AG10803 (cell line): ENCODE data around the gene POLR3A.
"Not testable (repeated sequence)": the region's sequence is repeated elsewhere in the genome, so short reads cannot be mapped to it uniquely, and the experiment has no call there.

Source experiments
- DNase-seq: peaks from one replicate; pipeline ENCODE4 v3.0.0; 2010; ENCODE audit warnings: low read depth
- H3K4me3 ChIP-seq: 2 replicates; pipeline ENCODE4 v1.5.1; 2011; ENCODE audit warnings: mild to moderate bottlenecking, low read length, control low read depth
- TF ChIP-seq, protein P1 (sequence below): conservative IDR thresholded peaks from 2 replicates; pipeline ENCODE4 v1.5.1; 2011; ENCODE audit warnings: mild to moderate bottlenecking, low read length, control low read depth, inconsistent platforms

Gene POLR3A

GRCh38 chr10:78069151-78069550 lies 39.8 kb upstream of the POLR3A start:
- no peak overlapping the region for H3K4me3 ChIP-seq
- TF ChIP-seq, protein P1, sequence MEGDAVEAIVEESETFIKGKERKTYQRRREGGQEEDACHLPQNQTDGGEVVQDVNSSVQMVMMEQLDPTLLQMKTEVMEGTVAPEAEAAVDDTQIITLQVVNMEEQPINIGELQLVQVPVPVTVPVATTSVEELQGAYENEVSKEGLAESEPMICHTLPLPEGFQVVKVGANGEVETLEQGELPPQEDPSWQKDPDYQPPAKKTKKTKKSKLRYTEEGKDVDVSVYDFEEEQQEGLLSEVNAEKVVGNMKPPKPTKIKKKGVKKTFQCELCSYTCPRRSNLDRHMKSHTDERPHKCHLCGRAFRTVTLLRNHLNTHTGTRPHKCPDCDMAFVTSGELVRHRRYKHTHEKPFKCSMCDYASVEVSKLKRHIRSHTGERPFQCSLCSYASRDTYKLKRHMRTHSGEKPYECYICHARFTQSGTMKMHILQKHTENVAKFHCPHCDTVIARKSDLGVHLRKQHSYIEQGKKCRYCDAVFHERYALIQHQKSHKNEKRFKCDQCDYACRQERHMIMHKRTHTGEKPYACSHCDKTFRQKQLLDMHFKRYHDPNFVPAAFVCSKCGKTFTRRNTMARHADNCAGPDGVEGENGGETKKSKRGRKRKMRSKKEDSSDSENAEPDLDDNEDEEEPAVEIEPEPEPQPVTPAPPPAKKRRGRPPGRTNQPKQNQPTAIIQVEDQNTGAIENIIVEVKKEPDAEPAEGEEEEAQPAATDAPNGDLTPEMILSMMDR = no peak
- no peak for DNase-seq

DNA sequence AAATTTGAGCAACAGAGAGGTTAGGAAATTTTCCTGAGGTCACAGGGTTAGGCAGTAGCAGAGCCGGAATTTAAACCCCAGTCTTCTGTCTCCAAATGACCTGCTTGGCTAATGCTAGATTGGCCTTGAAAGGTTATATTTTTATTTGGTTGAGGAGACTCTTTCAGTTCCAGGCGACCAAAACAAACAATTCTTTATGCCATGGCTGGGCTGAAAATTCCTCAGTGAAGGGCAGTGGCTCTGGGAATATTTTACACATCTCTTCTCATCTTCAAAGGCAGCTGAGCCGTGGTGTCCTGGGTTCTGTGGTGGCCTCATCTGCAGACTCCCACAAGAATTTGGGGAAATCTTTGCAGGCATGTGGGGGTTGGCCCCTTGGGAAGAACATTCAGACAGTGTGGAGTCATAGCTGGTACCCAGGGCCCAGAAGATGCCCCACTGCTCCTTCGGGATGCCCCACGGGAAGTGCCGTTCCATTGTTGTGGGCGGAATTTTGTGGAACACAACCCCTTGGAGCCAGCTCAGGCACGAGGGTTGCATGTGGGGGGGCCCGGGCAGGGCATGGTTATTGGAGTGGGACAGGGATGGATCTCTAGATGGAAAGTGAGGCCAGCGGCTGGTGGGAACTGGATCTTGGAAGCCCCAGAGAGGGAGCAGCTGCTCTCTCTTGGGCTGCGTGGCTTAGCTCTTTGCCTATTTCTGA lies 37.6 kb upstream of the POLR3A start:
- no peak overlapping the region for H3K4me3 ChIP-seq
- DNase-seq = no peak
- TF ChIP-seq, protein P1 = no peak

GRCh38 chr10:78066012-78066411 lies 36.7 kb upstream of the POLR3A start:
- no peak overlapping the region for H3K4me3 ChIP-seq
- no peak for DNase-seq
- TF ChIP-seq, protein P1 = no peak

- TF ChIP-seq, protein P1 = no peak
- H3K4me3 ChIP-seq = no peak overlapping the region
- DNase-seq = no peak
Measured at GRCh38 chr10:78065611-78066010, 36.3 kb upstream of the POLR3A start.

DNA sequence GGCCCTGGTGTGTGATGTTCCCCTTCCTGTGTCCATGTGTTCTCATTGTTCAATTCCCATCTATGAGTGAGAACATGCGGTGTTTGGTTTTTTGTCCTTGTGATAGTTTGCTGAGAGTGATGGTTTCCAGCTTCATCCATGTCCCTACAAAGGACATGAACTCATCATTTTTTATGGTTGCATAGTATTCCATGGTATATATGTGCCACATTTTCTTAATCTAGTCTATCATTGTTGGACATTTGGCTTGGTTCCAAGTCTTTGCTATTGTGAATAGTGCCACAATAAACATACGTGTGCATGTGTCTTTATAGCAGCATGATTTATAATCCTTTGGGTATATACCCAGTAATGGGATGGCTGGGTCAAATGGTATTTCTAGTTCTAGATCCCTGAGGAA lies 35.6 kb upstream of the POLR3A start:
- H3K4me3 ChIP-seq = not testable (repeated sequence)

DNA sequence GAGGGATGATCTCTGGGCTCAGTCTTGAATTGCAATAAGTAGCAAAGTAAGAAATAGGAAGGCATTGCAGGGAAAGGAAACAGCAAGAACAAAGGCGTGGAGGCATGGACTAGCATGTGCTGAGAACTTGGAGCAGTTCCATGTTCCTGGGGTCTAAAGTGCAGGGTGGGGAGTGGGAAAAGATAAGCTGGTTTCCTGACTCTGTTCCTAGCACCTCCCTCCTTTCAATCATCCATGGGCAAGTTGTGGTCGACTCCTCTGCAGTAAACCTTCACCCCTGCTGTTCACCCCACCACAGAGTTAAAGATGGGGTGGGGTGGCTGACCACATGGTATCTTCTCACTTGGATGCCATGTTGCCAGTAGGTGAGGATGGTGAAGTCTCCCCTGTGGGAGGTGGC lies 33.9 kb upstream of the POLR3A start:
- H3K4me3 ChIP-seq = no peak overlapping the region
- no peak for DNase-seq
- TF ChIP-seq, protein P1 = no peak

More for the DNA sequence above, 35.6 kb upstream of the POLR3A start:
- DNase-seq = not testable (repeated sequence)

GRCh38 chr10:78062296-78062695 lies 33.0 kb upstream of the POLR3A start:
- TF ChIP-seq, protein P1 = no peak

More at GRCh38 chr10:78062296-78062695, 33.0 kb upstream of the POLR3A start:
- no peak for DNase-seq
- H3K4me3 ChIP-seq = no peak overlapping the region
